GM19372 (cell line): Measurements from ENCODE around the gene TBC1D14.
"Not testable (repeated sequence)": the region's sequence is repeated elsewhere in the genome, so short reads cannot be mapped to it uniquely, and the experiment has no call there.

Experiments used
- ATAC-seq: cut with Tn5 transposase; IDR thresholded peaks from one replicate; pipeline ENCODE4 v1.9.1; 2021; ENCODE audit warnings: mild to moderate bottlenecking, low read depth, moderate library complexity; ENCODE audit not compliant: unreplicated experiment

The TBC1D14 gene

GRCh38 chr4:6890358-6890757 lies 19.3 kb upstream of the TBC1D14 start:
- no peak for ATAC-seq

GRCh38 chr4:6890971-6891370 lies 18.7 kb upstream of the TBC1D14 start:
- ATAC-seq: not testable (repeated sequence)

GRCh38 chr4:6891436-6892170 lies 18.0 kb upstream of the TBC1D14 start:
- ATAC-seq: no peak

- ATAC-seq: no peak
Measured at GRCh38 chr4:6892190-6892908, 17.3 kb upstream of the TBC1D14 start.

- ATAC-seq: no peak
Measured at GRCh38 chr4:6892909-6893202, 16.8 kb upstream of the TBC1D14 start.

GRCh38 chr4:6893449-6894085 lies 16.1 kb upstream of the TBC1D14 start:
- no peak for ATAC-seq

GRCh38 chr4:6894086-6894478 lies 15.5 kb upstream of the TBC1D14 start:
- no peak for ATAC-seq

- no peak for ATAC-seq
Measured at GRCh38 chr4:6894528-6895498, 14.8 kb upstream of the TBC1D14 start.

- no peak for ATAC-seq
Measured at GRCh38 chr4:6896035-6896434, 13.6 kb upstream of the TBC1D14 start.

GRCh38 chr4:6898763-6899162 lies 10.9 kb upstream of the TBC1D14 start:
- ATAC-seq: no peak

GRCh38 chr4:6900181-6900812 lies 9.3 kb upstream of the TBC1D14 start:
- no peak for ATAC-seq

- ATAC-seq: no peak
Measured at GRCh38 chr4:6900956-6901355, 8.7 kb upstream of the TBC1D14 start.

- no peak for ATAC-seq
Measured at GRCh38 chr4:6901669-6902317, 7.8 kb upstream of the TBC1D14 start.

- ATAC-seq: no peak
Measured at GRCh38 chr4:6902318-6903042, 7.1 kb upstream of the TBC1D14 start.

GRCh38 chr4:6905516-6906445 lies 3.8 kb upstream of the TBC1D14 start:
- ATAC-seq: no peak

- ATAC-seq: not testable (repeated sequence)
Measured at GRCh38 chr4:6906486-6906885, 3.1 kb upstream of the TBC1D14 start.

GRCh38 chr4:6907658-6908191 lies 1.9 kb upstream of the TBC1D14 start:
- no peak for ATAC-seq
